Measurements from ENCODE around the gene ANHX. TPM values are rescaled to one million over a fixed set of nuclear protein-coding genes. Genes with fewer than 3 reads are reported as not detected.
"Not testable (repeated sequence)": the region's sequence is repeated elsewhere in the genome, so short reads cannot be mapped to it uniquely, and the experiment has no call there.

ANHX gene
- total and polyA plus RNA-seq, 2 of the 8 experiments (the other 6 are each of a cell fraction or from before 2014, with no cell fraction given): not detected

DNA sequence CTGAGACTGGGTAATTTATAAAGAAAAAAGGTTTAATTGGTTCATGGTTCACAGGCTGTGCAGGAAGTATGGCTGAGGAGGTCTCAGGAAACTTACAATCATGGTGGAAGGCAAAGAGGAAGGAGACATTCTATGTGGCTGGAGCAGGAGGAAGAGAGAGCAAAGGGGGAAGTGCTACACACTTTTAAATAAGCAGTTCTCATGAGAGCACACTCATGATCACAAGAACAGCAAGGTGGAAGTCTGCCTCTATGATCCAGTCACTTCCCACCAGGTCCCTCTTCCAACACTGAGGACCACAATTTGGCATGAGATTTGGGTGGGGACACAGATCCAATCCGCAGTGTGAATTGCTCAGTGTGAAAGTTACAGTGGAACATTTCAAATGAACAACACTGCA is 20.2 kb upstream of the ANHX start:
- 20% methylated on average over 1 of the region's 1 CpG; no CpG with 5 or more reads in 1 of the 2 experiments for WGBS, 2 experiments (ENCODE audit: extremely low coverage in 1 of 2, insufficient coverage in 1 of 2, insufficient read length in 1 of 2, insufficient replicate concordance in 2 of 2, low coverage in 1 of 2, low lambda C conversion rate in 2 of 2, missing lambda C conversion rate in 1 of 2)
- H2AFZ ChIP-seq (ENCODE audit: low read length); FAIRE-seq: not testable (repeated sequence)

More for the DNA sequence above, 20.2 kb upstream of the ANHX start:
- H3K14ac ChIP-seq (ENCODE audit: insufficient read length); H3K4me3 ChIP-seq (ENCODE audit: extremely low read depth in 1 of 4, insufficient read depth in 2 of 4, low read depth in 3 of 4, low read length in 4 of 4); H2BK5ac ChIP-seq (ENCODE audit: low read depth, low read length); H3K27ac ChIP-seq (ENCODE audit: low read depth, low read length); H4K91ac ChIP-seq (replicated peaks; ENCODE audit: insufficient read length, low read length); H3K79me2 ChIP-seq (ENCODE audit: control insufficient read depth in 1 of 2, insufficient read depth in 2 of 2, low read length in 2 of 2); CTCF ChIA-PET (ENCODE audit: partially characterized antibody); H3K4me2 ChIP-seq (ENCODE audit: insufficient read depth in 1 of 2, low read depth in 2 of 2, low read length in 2 of 2); POLR2A ChIA-PET (ENCODE audit: partially characterized antibody); H4K8ac ChIP-seq (ENCODE audit: extremely low read depth, insufficient read depth, low read length); H4K5ac ChIP-seq (ENCODE audit: insufficient read length, low read depth, low read length); H3K23ac ChIP-seq (ENCODE audit: insufficient read length); H2BK120ac ChIP-seq (replicated peaks; ENCODE audit: low read depth, low read length); H3K27me3 ChIP-seq (replicated peaks in 1 of 4; ENCODE audit: control insufficient read depth in 3 of 4, extremely low read depth in 1 of 4, insufficient read depth in 3 of 4, low read length in 3 of 4); H2BK20ac ChIP-seq (ENCODE audit: low read length); H2BK12ac ChIP-seq (ENCODE audit: low read depth, low read length); H3K56ac ChIP-seq (replicated peaks; ENCODE audit: insufficient read length, low read depth, low read length); H2BK15ac ChIP-seq (ENCODE audit: low read length); H3K23me2 ChIP-seq (ENCODE audit: low read depth, low read length); H4K20me1 ChIP-seq (replicated peaks in 1 of 2; ENCODE audit: control insufficient read depth in 1 of 2, insufficient read depth in 2 of 2, low read length in 2 of 2); H3K79me1 ChIP-seq (ENCODE audit: low read depth, low read length); H3K36me3 ChIP-seq (ENCODE audit: control insufficient read depth in 2 of 4, insufficient read depth in 4 of 4, low read length in 3 of 4); H3K18ac ChIP-seq (ENCODE audit: extremely low read depth, low read length); H3K4me1 ChIP-seq (replicated peaks in 1 of 4; ENCODE audit: control insufficient read depth in 3 of 4, insufficient read depth in 4 of 4, low read length in 3 of 4); DNase-seq (ENCODE audit: low read depth in 1 of 2, low spot score in 2 of 2); H2AK5ac ChIP-seq (ENCODE audit: low read depth, low read length); H3K9ac ChIP-seq (replicated peaks in 1 of 4; ENCODE audit: extremely low read depth in 1 of 4, low read depth in 3 of 4, low read length in 3 of 4); H3K4ac ChIP-seq (replicated peaks; ENCODE audit: insufficient read length, low read depth, low read length): not testable (repeated sequence)
- peaks cover 27 to 39% of the 10 kb centered on the region in 2 experiments for H3K9me3 ChIP-seq (ENCODE audit: insufficient read depth in 2 of 2, low read depth in 1 of 2, low read length in 1 of 2)

Data from H1 (cell line).